Measurements from ENCODE around the gene IFRD2.

The IFRD2 gene

DNA sequence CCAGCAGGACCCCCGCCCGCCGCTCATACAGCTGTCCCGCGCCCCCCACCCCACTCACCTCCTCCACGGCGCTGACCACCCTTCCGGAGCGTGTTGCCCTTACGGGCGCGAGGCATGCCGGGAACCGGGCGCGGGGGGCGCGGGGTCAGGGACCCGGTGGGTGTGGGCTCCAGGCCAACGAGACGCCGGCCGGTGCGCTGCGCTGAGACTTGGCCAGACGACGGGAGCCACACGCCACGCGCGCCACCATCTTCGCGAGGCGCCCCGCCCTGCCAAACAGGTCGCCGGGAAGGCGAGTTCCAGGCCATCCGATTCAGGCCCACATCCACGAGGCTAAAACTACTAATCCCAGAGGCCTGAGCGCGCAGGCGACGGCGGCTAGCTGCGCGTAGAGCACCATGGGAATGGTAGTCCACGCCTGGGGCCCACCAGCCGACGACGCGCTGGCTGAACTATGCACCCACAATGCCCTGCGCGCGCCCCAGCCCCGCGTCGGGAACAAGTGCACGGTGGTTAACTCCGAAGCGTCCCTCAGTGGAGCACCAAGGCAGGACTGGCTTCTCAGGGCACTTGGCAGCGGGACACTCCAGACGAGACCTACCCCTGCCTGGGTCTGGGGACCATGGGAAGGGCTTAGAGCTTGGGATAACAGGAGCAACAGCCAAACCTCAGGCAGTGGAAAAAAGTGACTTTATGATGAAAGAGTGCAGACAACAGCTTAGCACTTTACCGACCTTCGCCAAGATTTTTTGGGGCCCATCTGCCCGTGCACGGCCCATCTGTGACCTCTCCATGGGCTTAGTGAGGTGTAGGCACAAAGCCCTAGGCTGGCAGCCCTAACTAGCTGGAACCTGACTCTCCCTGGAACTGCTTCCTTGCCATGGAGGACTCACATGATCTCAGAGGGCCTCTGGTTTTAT lies at the start of gene IFRD2:
IFRD2 (minus strand) TSS at position 271 of the 920 bp plus-strand sequence; CDS start at position 116, 155 bp downstream.
- peak; percentile 92 to 93 for DNase-seq (ENCODE audit: low read depth in 2 of 2)

GRCh38 chr3:50341537-50341936 lies 49.3 kb upstream of the IFRD2 start:
- no peak for DNase-seq (ENCODE audit: low read depth in 2 of 2)

DNA sequence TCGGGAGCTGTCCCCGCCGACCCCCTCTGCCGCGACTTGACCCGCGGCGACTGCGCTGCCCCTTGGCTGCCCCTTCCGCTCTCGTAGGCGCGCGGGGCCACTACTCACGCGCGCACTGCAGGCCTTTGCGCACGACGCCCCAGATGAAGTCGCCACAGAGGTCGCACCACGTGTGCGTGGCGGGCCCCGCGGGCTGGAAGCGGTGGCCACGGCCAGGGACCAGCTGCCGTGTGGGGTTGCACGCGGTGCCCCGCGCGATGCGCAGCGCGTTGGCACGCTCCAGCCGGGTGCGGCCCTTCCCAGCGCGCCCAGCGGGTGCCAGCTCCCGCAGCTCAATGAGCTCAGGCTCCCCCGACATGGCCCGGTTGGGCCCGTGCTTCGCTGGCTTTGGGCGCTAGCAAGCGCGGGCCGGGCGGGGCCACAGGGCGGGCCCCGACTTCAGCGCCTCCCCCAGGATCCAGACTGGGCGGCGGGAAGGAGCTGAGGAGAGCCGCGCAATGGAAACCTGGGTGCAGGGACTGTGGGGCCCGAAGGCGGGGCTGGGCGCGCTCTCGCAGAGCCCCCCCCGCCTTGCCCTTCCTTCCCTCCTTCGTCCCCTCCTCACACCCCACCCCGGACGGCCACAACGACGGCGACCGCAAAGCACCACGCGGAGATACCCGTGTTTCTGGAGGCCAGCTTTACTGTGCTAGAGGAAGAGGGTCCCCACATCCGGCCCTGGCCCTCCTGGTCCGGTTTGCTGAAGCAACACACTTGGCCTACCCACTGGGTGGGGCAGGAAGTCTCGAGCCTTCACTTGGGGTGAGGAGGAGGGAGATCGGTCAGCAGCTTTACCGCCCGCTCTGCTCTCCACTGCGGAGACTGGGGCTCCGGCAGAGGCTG lies 48.5 kb upstream of the IFRD2 start, which contains the start of gene RASSF1:
RASSF1 (minus strand) TSS at position 389 of the 882 bp plus-strand sequence; CDS start at position 358, 31 bp downstream.
- peak in 1 of 2 experiments; percentile 76 for DNase-seq (ENCODE audit: low read depth in 2 of 2)

- DNase-seq (ENCODE audit: low read depth in 2 of 2): no peak
Observed at GRCh38 chr3:50340147-50340447, 47.9 kb upstream of the IFRD2 start.

- no peak for DNase-seq (ENCODE audit: low read depth in 2 of 2)
Observed at GRCh38 chr3:50339485-50340146, 47.4 kb upstream of the IFRD2 start.

GRCh38 chr3:50338965-50339364 lies 46.7 kb upstream of the IFRD2 start:
- DNase-seq (ENCODE audit: low read depth in 2 of 2): no peak

- DNase-seq (ENCODE audit: low read depth in 2 of 2): peak; percentile 91 to 97
Observed at GRCh38 chr3:50337175-50337861, 45.1 kb upstream of the IFRD2 start.

DNA sequence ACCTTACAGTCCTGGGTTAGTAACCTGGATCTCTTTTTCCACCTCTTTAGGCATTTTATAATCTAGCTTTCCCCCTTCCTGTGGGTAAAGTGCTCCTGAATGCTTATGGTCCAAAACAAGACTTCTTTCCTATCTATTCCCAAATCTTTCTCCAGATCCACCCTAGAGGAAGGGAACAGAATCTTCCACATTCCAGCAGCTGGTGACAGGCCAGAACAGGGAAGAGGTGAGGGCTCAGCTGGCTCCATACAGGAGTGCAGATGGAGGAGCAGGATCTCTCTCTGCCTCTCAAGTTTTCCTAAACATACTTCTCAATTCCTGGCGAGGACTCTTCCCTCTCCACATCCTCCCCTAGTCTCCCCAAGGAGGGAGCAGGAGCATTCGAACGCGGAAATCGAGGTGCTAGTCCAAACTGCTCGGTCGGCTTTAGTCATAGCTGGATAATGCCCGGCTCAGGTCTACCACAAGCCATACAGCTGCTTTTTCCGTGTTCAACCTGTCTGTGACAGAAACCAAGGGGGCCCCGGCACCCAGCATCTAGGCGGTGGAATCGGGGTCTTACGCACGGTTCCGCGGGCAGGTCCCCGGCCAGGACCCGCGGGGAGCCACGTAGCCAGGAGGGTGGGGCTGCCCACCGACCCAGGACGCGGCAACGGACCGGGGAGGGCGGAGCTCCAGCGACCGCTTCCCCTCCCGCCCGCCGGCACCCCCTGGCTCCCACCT lies 44.4 kb upstream of the IFRD2 start:
- DNase-seq (ENCODE audit: low read depth in 2 of 2): peak in 1 of 2 experiments; percentile 44

DNA sequence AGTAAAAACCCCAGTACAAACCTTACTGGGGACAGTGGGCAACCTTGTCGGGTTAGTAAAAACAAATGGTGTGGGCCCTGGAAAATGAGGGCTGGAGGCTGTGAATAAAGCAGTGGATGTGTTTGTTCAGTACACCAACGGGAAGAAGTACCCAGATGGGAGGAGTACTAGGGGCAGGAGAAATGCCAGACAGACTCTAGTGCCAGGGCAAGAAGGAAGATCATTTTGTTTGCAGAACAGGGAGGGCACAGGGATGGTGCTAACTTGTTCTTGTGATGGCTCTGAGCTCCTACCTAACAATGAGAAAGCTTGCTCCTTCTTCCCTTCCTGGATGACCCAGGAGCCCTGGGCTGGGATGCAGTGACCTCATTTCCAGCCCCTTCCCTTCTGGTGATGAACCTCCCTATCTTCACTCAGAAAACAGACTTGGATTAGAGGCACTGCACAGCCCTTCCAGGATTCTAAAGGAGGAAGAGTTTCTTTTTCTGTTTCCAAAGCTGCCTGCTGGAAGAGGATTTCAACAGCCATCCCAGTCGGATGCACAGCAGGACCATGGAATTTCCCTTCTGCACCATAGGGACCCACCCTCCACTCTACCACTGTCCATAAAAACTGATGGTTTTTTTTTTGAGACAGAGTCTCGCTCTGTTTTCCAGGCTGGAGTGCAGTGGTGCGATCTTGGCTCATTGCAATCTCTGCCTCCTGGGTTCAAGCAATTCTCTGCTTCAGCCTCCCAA lies 42.3 kb upstream of the IFRD2 start:
- no peak for DNase-seq (ENCODE audit: low read depth in 2 of 2)

GRCh38 chr3:50333744-50334328 lies 41.6 kb upstream of the IFRD2 start:
- DNase-seq (ENCODE audit: low read depth in 2 of 2): no peak

DNA sequence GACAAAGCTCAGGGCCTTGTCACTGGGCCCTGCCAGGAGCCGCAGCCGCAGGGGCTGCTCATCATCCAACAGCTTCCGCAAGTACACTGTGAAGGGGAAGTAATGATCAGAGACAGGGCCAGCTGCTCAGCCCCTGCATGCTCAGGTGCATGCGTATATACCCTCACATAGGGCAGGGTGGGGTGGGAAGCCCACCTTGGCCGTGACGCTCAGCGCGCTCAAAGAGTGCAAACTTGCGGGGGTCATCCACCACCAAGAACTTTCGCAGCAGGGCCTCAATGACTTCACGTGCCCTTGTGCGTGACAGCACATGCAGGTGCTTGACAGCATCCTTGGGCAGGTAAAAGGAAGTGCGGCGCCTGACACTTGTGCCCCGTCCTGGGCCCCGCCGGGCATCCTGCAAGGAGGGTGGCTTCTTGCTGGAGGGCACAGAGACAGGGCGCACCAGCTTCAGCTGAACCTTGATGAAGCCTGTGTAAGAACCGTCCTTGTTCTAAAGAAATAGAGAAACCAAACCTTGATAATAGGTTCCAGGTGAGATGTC lies 39.2 kb upstream of the IFRD2 start:
- DNase-seq (ENCODE audit: low read depth in 2 of 2): no peak

DNA sequence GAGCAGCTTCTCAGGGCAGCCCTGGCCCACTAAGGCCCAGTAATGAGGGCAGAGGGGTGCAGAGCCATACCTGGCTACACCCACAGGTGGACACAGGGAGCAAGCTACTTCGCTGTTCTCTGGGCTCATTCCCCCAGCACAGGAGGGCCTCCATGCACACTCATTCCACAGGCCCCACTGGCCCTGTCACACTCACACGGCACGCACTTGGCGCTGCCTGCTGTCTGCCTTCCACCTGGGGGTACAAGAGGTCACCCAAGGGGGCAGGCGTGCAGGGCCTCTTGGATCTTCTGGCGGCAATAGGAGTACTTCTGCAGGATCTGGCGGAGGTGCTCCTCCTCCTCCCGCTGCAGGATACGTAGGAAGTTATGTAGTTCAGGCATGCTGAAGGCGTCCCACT lies 38.1 kb upstream of the IFRD2 start:
- DNase-seq (ENCODE audit: low read depth in 2 of 2): no peak

DNA sequence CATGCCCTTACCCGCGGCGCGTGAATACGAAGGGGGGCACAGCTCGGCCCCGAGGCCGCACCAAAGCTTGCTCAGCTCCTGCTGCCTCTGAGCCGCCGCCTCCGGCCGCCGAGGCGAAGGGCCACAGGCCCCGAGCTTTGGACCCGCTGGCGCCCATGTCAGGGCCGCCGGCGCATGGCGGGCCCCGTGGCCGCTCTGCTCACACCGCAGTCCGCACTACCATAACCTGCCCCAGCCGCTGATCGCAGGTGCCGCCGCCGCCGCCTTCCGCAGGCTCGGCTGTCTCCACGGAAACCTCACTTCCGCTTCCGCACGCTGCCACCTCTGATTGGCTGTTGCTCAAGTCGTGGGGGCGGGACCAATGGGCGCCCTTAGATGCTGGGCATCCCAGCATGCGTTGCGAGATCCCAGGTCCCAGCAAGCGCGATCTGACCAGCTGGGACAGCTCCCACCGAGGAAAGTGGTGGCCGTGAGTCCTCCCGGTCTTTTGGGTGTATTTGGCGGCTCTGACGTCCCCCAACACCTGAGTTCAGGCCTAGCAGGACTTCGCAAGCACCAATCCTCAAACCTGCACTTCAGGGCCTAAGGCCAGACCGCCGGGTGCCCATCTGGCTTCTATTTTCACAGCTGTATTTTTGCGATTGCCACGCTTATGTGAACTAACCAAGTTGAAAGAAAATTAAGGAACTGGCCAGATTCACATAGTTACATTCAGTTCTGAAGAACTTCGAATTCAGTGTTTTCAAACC lies 35.9 kb upstream of the IFRD2 start, which contains the start of gene TUSC2:
TUSC2 (minus strand) TSS at position 281 of the 749 bp plus-strand sequence; CDS start at position 157, 124 bp downstream.
- DNase-seq (ENCODE audit: low read depth in 2 of 2): peak; percentile 87 to 96

GRCh38 chr3:50327129-50327528 lies 34.9 kb upstream of the IFRD2 start:
- no peak for DNase-seq (ENCODE audit: low read depth in 2 of 2)

GRCh38 chr3:50326182-50326541 lies 33.9 kb upstream of the IFRD2 start:
- DNase-seq (ENCODE audit: low read depth in 2 of 2): no peak

- DNase-seq (ENCODE audit: low read depth in 2 of 2): no peak
Observed at GRCh38 chr3:50325497-50326181, 33.4 kb upstream of the IFRD2 start.

- DNase-seq (ENCODE audit: low read depth in 2 of 2): no peak
Observed at GRCh38 chr3:50325113-50325480, 32.9 kb upstream of the IFRD2 start.

Data from stimulated activated CD4-positive, alpha-beta T cell treated with anti-CD3 and anti-CD28 coated beads, Interleukin-12 subunit alpha, Interleukin-12 subunit beta, amount 100 ng/mL, for 24 hours (primary cell).